DMS 273 treated with DMSO at 0.1 percent for 48 hours (cell line): ENCODE data around the gene PGLYRP4.

Experiments used
- DNase-seq: peaks from one replicate; lab custom pipeline; 2025; lab: John Stamatoyannopoulos, UW

PGLYRP4 gene

GRCh38 chr1:153375511-153375910 is 26.9 kb upstream of the PGLYRP4 start, which contains the start of gene S100A12:
S100A12 (minus strand) TSS chr1:153375621; CDS start chr1:153374592, 1,029 bp downstream.
- DNase-seq: no peak

DNA sequence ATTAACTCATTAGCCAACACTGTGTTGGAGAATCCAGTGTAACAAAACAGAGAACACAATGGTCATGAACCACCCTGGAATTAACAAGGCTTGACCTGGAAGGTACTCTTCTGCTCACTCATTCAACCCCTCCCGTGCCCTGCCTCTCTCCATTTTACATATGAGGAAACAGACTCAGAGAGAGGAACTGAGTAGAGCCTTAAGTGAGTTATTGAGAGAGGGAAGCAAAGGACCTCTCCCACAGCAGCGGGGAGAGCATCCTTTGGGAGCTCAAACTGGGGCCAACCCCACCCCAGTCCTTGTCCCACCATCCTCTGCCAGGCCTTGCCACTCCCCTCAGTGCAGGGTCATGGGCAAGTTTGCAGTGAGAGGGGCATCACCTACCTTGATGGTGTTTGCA is 25.4 kb upstream of the PGLYRP4 start:
- no peak for DNase-seq

DNA sequence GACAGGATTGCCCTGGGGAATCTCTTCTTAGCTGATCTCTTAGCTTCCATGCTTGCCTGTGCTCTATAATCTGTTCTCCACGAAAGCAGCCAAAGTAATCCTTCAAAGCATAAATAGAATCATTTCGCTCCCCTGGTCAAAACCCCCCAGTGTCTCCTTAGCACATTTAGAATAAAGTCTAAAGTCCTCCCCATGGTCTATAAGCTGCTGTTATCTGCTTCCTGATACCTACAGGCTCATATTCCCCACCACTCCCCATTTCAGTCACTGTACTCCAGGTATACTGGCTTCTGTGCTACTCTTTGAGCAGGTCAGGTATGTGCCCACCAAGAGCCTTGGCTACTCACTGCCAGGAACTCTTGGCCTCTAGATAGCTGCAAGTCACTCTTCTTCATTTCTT is 23.9 kb upstream of the PGLYRP4 start:
- no peak for DNase-seq

GRCh38 chr1:153371231-153371630 is 22.6 kb upstream of the PGLYRP4 start:
- no peak for DNase-seq

DNA sequence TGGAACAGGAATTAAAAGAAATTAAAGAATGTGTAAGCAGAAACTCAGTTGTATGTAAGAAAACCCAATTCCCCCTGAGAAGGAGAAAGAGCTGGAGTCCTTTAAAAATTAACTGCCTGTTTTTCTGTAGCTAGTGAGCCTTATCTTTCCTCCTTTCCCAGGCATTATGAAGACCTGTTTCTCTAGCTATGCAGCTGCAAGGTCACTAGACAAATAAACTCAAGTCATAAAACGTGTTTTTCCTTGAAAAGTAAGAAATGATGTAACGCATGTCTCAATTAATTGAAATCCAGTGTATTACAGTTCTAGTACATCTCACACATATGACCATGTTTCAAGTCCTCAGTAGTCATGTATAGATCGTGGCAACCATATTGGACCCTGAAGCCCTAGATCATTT is 21.5 kb upstream of the PGLYRP4 start:
- DNase-seq: no peak

- DNase-seq: no peak
These were observed 19.9 kb upstream of the PGLYRP4 start for GRCh38 chr1:153368495-153368894.

DNA sequence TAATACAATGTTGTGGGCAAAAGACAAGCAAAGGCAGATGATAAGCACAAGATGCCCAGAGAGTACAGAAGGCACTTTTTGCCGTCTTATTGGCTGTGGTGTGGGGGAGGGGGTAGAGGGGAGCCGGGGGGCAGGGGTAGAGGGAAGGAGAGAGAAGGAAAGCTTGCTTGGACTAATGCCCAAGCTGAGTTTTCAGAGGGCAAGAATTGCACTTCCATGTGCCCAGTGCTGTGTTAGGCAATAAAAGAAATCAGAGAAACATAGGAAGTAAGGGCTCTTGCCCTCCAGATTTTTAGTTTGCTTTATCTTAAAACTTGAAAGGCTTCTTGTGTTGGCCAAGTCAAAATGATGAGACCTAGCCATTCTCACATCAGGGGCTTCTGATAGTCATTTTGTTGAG is 18.4 kb upstream of the PGLYRP4 start:
- DNase-seq: no peak

GRCh38 chr1:153366261-153366660 is 17.6 kb upstream of the PGLYRP4 start:
- DNase-seq: no peak

- no peak for DNase-seq
These were observed 17.1 kb upstream of the PGLYRP4 start for GRCh38 chr1:153365696-153366095.

- no peak for DNase-seq
These were observed 16.4 kb upstream of the PGLYRP4 start for GRCh38 chr1:153364766-153365666.

GRCh38 chr1:153364156-153364555 is 15.5 kb upstream of the PGLYRP4 start:
- DNase-seq: no peak

GRCh38 chr1:153363641-153364040 is 15.0 kb upstream of the PGLYRP4 start:
- DNase-seq: no peak

GRCh38 chr1:153362187-153362775 is 13.6 kb upstream of the PGLYRP4 start:
- peak; percentile 20 for DNase-seq

GRCh38 chr1:153361480-153362109 is 13.0 kb upstream of the PGLYRP4 start:
- DNase-seq: no peak

- DNase-seq: no peak
These were observed 12.2 kb upstream of the PGLYRP4 start for GRCh38 chr1:153360592-153361479.

DNA sequence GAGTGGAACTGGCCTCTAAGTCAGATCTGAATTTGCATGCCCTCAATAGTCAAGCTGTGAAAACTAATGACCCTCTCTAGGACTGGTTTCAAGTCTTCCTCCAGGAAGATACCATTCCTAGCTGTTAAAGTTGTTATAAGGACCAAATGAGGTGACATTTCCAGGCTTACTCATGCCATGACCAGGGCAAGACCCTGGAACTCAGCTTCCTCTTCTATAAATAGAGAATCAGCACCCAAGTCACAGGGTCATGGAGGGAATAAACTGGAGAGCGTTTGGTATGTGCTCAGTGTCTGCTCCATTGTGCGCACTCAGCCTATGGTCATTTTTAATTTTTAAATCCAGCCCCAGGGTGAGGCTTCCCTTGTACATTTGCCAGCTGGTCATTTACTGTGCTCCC is 11.5 kb upstream of the PGLYRP4 start:
- no peak for DNase-seq

GRCh38 chr1:153359241-153359640 is 10.6 kb upstream of the PGLYRP4 start:
- DNase-seq: no peak

- no peak for DNase-seq
These were observed 10.0 kb upstream of the PGLYRP4 start for GRCh38 chr1:153358691-153358975.

GRCh38 chr1:153357853-153358690 is 9.4 kb upstream of the PGLYRP4 start, which contains the start of gene S100A9:
S100A9 (plus strand) TSS chr1:153357854; CDS start chr1:153358284, 430 bp downstream.
- no peak for DNase-seq

- DNase-seq: no peak
These were observed 8.6 kb upstream of the PGLYRP4 start for GRCh38 chr1:153357076-153357852.
